ENCODE results near the gene HBS1L.
A peak's percentile ranks its signal among the peaks of the same experiment; 100 is the strongest.

GRCh38 chr6:135088818-135089809 is 34.5 kb upstream of the HBS1L start:
- TF ChIP-seq CTCF (IDR thresholded peaks at IDR 0.05 in 2 of 3, conservative IDR thresholded peaks at IDR 0.05 in 1 of 3; ENCODE audit: borderline replicate concordance in 1 of 3, insufficient read depth in 1 of 3, low read depth in 2 of 3, low read length in 2 of 3), result peak; percentile 17 to 63 (median 60); a peak in 5 of 6 replicates
- TF ChIP-seq POLR2A (IDR thresholded peaks at IDR 0.05; ENCODE audit: borderline replicate concordance, extremely low read depth, insufficient read depth, insufficient read length), result no peak
- TF ChIP-seq EGR1 (IDR thresholded peaks at IDR 0.05; ENCODE audit: low read depth), result no peak
- TF ChIP-seq POLR2AphosphoS5 (IDR thresholded peaks at IDR 0.05; ENCODE audit: low read depth, low read length), result no peak
- no peak for TF ChIP-seq MAX (IDR thresholded peaks at IDR 0.05)
- TF ChIP-seq EZH2phosphoT487 (IDR thresholded peaks at IDR 0.05; ENCODE audit: borderline replicate concordance), result no peak
- peak; percentile 6; the same call in 1 of the 2 replicates for TF ChIP-seq RAD21 (IDR thresholded peaks at IDR 0.05; ENCODE audit: low read depth)
- TF ChIP-seq YY1 (IDR thresholded peaks at IDR 0.05; ENCODE audit: extremely low read depth, insufficient replicate concordance, low read depth, low read length), result no peak
- TF ChIP-seq CEBPB (IDR thresholded peaks at IDR 0.05; ENCODE audit: low read depth), result peak; percentile 66
- TF ChIP-seq SIN3A (IDR thresholded peaks at IDR 0.05; ENCODE audit: low read depth), result no peak
- no peak for TF ChIP-seq ZFX (IDR thresholded peaks at IDR 0.05)
